MCF 10A (cell line): ENCODE measurements around the gene STAG1. TPM values are rescaled to one million over a fixed set of nuclear protein-coding genes. Genes with fewer than 3 reads are reported as not detected.

Experiments
- BruUV-seq: library from RNA; stranded (reverse); fragments of 400-500 nt; replicated peaks from 2 replicates; lab custom pipeline; 2021; lab: Mats Ljungman, UMichigan
- CTCF ChIA-PET: fragments of 300-600 bp; sonication (Branson Sonifier 250); formaldehyde crosslinking; extraction: SDS; loops from one replicate; lab custom pipeline; 2021; ENCODE audit warnings: antibody characterized with exemption, inconsistent platforms; lab: Yijun Ruan, JAX
- POLR2A ChIA-PET: fragments of 300-600, 350-650 bp; sonication (Branson Sonifier 250); formaldehyde crosslinking; extraction: SDS; loops from one replicate; lab custom pipeline; 2020; ENCODE audit warnings: antibody characterized with exemption, inconsistent platforms; lab: Yijun Ruan, JAX
- DNase-seq: peaks from one replicate; pipeline ENCODE4 v3.0.0-alpha.2; 2018; ENCODE audit not compliant: unreplicated experiment
- H3K27ac Mint-ChIP-seq: one replicate; pipeline ENCODE4 v1.8.0; 2022; ENCODE audit warnings: mild to moderate bottlenecking, low read depth, mixed read lengths; ENCODE audit not compliant: unreplicated experiment
- H3K27me3 Mint-ChIP-seq: one replicate; pipeline ENCODE4 v1.8.0; 2022; ENCODE audit warnings: mixed read lengths; ENCODE audit not compliant: insufficient read depth, unreplicated experiment
- H3K36me3 Mint-ChIP-seq: one replicate; pipeline ENCODE4 v1.8.0; 2022; ENCODE audit warnings: mild to moderate bottlenecking, moderate library complexity, mixed read lengths; ENCODE audit not compliant: insufficient read depth, unreplicated experiment
- H3K4me1 Mint-ChIP-seq: one replicate; pipeline ENCODE4 v1.8.0; 2022; ENCODE audit warnings: mixed read lengths; ENCODE audit not compliant: insufficient read depth, unreplicated experiment
- H3K4me3 Mint-ChIP-seq: one replicate; pipeline ENCODE4 v1.8.0; 2022; ENCODE audit warnings: mild to moderate bottlenecking, moderate library complexity, mixed read lengths; ENCODE audit not compliant: unreplicated experiment
- H3K9me3 Mint-ChIP-seq: one replicate; pipeline ENCODE4 v1.8.0; 2022; ENCODE audit warnings: mixed read lengths; ENCODE audit not compliant: unreplicated experiment
- CTCF ChIP-seq: fragments of 200-600 bp; IDR thresholded peaks from one replicate; pipeline ENCODE4 v1.8.0; 2022; ENCODE audit warnings: antibody characterized with exemption, mild to moderate bottlenecking; ENCODE audit not compliant: unreplicated experiment
- intact Hi-C: fragments of 100-400 bp; cut with micrococcal nuclease; formaldehyde crosslinking; loops from 2 replicates; pipeline ENCODE4 v1.14.1; 2022
- total RNA-seq: library from RNA; stranded (reverse); gene quantifications from 2 replicates; pipeline ENCODE4 v1.2.3, GENCODE V29; 2022

STAG1 gene
- total RNA-seq, 1 experiment from 2014 or later: 34.3 TPM

- CTCF ChIA-PET: no interaction called here
- peaks cover 18% of the 10 kb centered on the region for H3K9me3 Mint-ChIP-seq
- H3K27me3 Mint-ChIP-seq: no peaks in the 10 kb centered on the region
- no peak for TF ChIP-seq CTCF
- DNase-seq: no peak
- no peak overlapping the region for H3K27ac Mint-ChIP-seq
- POLR2A ChIA-PET: no interaction called here
- intact Hi-C loops: no loop called here
- no TSS peak for BruUV-seq
- no peak overlapping the region for H3K4me3 Mint-ChIP-seq
- peaks cover 41% of the 10 kb centered on the region for H3K36me3 Mint-ChIP-seq
- peaks cover 6% of the 10 kb centered on the region for H3K4me1 Mint-ChIP-seq
Observed at GRCh38 chr3:136457793-136458192, 294.4 kb downstream of the STAG1 start.

GRCh38 chr3:136456196-136456595, 296.0 kb downstream of the STAG1 start:
- intact Hi-C loops: no loop called here
- POLR2A ChIA-PET: interaction anchor here (0.6 kb wide), 1 partner anchor 8 kb away, joined by 3 read pairs; no protein-coding TSS in a partner anchor
- Mint-ChIP-seq H3K4me3 (no peak overlapping the region), H3K27me3 (no peaks in the 10 kb centered on the region), H3K4me1 (peaks cover 6% of the 10 kb centered on the region), H3K27ac (no peak overlapping the region), H3K9me3 (peaks cover 18% of the 10 kb centered on the region), H3K36me3 (peaks cover 39% of the 10 kb centered on the region)
- TF ChIP-seq CTCF: no peak
- CTCF ChIA-PET: interaction anchor here (0.7 to 1.5 kb wide), 3 partner anchors 9 to 414 kb away, joined by 3 read pairs; no protein-coding TSS in a partner anchor
- no peak for DNase-seq
- no TSS peak for BruUV-seq

- no TSS peak for BruUV-seq
- intact Hi-C loops: no loop called here
- Mint-ChIP-seq H3K27ac (no peak overlapping the region), H3K9me3 (no peaks in the 10 kb centered on the region), H3K4me1 (no peaks in the 10 kb centered on the region), H3K36me3 (peaks cover 22% of the 10 kb centered on the region), H3K27me3 (no peaks in the 10 kb centered on the region), H3K4me3 (no peak overlapping the region)
- CTCF ChIA-PET: no interaction called here
- no peak for DNase-seq
- POLR2A ChIA-PET: no interaction called here
- no peak for TF ChIP-seq CTCF
Observed at GRCh38 chr3:136444581-136444980, 307.6 kb downstream of the STAG1 start.

- POLR2A ChIA-PET: interaction anchor here (1.3 kb wide), 1 partner anchor 316 kb away, joined by 3 read pairs; no protein-coding TSS in a partner anchor
- CTCF ChIA-PET: interaction anchor here (0.7 kb wide), 1 partner anchor 45 kb away, joined by 4 read pairs; no protein-coding TSS in a partner anchor
Observed at GRCh38 chr3:136437043-136437442, 315.1 kb downstream of the STAG1 start.

More at GRCh38 chr3:136437043-136437442, 315.1 kb downstream of the STAG1 start:
- peaks cover 16% of the 10 kb centered on the region for H3K36me3 Mint-ChIP-seq
- H3K27me3 Mint-ChIP-seq: no peaks in the 10 kb centered on the region
- no peak for DNase-seq
- intact Hi-C loops: no loop called here
- no peaks in the 10 kb centered on the region for H3K9me3 Mint-ChIP-seq
- no peak for TF ChIP-seq CTCF
- no peak overlapping the region for H3K4me3 Mint-ChIP-seq
- BruUV-seq: no TSS peak
- no peak overlapping the region for H3K27ac Mint-ChIP-seq
- no peaks in the 10 kb centered on the region for H3K4me1 Mint-ChIP-seq
